ENCODE results near the gene NLRC3. TPM values are rescaled to one million over a fixed set of nuclear protein-coding genes. Genes with fewer than 3 reads are reported as not detected.

The NLRC3 gene
- total RNA-seq, 1 experiment from 2014 or later, result 0.26 TPM

DNA sequence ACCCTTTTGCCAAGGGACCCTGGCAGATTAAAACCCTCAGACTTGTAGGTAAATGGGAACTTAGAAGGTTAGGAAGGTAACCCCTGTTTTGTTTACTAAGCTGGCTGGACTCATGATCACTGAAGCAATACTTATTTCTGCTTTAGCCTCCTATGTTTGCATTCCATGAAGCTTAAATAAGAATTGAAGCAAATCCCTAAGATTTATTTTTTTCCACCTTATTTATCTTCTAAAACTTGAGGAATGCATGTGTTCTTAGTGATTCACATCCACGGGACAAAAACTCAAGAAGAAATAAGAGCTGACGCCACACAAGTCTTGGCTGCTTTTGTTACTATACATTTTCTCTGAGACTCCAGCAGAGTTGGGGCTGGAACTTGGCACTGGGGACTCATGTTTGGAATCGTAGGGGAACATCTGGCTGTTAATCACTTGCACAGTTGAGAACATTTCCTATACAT is 40.9 kb downstream of the NLRC3 start:
- BruUV-seq (replicated peaks), result no TSS peak
- ChIA-PET CTCF (interaction anchor here (0.6 kb wide), 1 partner anchor 20 kb away, joined by 11 read pairs; no protein-coding TSS in a partner anchor), POLR2A (no interaction called here)
- Histone ChIP-seq H3K27me3 (ENCODE audit: control insufficient read depth, insufficient read depth, low read length) (no peaks in the 10 kb centered on the region), H3K36me3 (ENCODE audit: control insufficient read depth, insufficient read depth, low read length) (peaks cover 3% of the 10 kb centered on the region), H3K9me3 (ENCODE audit: control insufficient read depth, insufficient read depth, low read depth, low read length) (no peaks in the 10 kb centered on the region), H3K27ac (ENCODE audit: low read length) (no peak overlapping the region), H3K4me1 (ENCODE audit: control insufficient read depth, insufficient read depth, low read length) (no peaks in the 10 kb centered on the region), H3K4me3 (ENCODE audit: low read depth in 2 of 2, low read length in 2 of 2) (no peak overlapping the region)
- intact Hi-C loops (cut with micrococcal nuclease; ENCODE audit: unreplicated experiment), result no loop called here
- ATAC-seq, result no peak
- TF ChIP-seq SIN3A (IDR thresholded peaks at IDR 0.05; ENCODE audit: borderline replicate concordance, insufficient read depth, low read depth, low read length) (no peak), POLR2AphosphoS5 (IDR thresholded peaks at IDR 0.05; ENCODE audit: low read depth, low read length) (no peak), TCF7L2 (IDR thresholded peaks at IDR 0.05; ENCODE audit: low read depth, low read length) (no peak)
- TF ChIP-seq, protein P1, sequence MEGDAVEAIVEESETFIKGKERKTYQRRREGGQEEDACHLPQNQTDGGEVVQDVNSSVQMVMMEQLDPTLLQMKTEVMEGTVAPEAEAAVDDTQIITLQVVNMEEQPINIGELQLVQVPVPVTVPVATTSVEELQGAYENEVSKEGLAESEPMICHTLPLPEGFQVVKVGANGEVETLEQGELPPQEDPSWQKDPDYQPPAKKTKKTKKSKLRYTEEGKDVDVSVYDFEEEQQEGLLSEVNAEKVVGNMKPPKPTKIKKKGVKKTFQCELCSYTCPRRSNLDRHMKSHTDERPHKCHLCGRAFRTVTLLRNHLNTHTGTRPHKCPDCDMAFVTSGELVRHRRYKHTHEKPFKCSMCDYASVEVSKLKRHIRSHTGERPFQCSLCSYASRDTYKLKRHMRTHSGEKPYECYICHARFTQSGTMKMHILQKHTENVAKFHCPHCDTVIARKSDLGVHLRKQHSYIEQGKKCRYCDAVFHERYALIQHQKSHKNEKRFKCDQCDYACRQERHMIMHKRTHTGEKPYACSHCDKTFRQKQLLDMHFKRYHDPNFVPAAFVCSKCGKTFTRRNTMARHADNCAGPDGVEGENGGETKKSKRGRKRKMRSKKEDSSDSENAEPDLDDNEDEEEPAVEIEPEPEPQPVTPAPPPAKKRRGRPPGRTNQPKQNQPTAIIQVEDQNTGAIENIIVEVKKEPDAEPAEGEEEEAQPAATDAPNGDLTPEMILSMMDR (IDR thresholded peaks at IDR 0.05), result no peak
- TF ChIP-seq, protein P2, sequence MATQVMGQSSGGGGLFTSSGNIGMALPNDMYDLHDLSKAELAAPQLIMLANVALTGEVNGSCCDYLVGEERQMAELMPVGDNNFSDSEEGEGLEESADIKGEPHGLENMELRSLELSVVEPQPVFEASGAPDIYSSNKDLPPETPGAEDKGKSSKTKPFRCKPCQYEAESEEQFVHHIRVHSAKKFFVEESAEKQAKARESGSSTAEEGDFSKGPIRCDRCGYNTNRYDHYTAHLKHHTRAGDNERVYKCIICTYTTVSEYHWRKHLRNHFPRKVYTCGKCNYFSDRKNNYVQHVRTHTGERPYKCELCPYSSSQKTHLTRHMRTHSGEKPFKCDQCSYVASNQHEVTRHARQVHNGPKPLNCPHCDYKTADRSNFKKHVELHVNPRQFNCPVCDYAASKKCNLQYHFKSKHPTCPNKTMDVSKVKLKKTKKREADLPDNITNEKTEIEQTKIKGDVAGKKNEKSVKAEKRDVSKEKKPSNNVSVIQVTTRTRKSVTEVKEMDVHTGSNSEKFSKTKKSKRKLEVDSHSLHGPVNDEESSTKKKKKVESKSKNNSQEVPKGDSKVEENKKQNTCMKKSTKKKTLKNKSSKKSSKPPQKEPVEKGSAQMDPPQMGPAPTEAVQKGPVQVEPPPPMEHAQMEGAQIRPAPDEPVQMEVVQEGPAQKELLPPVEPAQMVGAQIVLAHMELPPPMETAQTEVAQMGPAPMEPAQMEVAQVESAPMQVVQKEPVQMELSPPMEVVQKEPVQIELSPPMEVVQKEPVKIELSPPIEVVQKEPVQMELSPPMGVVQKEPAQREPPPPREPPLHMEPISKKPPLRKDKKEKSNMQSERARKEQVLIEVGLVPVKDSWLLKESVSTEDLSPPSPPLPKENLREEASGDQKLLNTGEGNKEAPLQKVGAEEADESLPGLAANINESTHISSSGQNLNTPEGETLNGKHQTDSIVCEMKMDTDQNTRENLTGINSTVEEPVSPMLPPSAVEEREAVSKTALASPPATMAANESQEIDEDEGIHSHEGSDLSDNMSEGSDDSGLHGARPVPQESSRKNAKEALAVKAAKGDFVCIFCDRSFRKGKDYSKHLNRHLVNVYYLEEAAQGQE (IDR thresholded peaks at IDR 0.05; ENCODE audit: insufficient read depth in 1 of 2, low read depth in 2 of 2, low read length in 1 of 2), result no peak
- in situ Hi-C loops (cut with HindIII; ENCODE audit: low pct_unique_long_range_greater_than_20kb, low sequenced_read_pairs), result no loop called here
- DNase-seq (ENCODE audit: low read depth, low spot score), result no peak

DNA sequence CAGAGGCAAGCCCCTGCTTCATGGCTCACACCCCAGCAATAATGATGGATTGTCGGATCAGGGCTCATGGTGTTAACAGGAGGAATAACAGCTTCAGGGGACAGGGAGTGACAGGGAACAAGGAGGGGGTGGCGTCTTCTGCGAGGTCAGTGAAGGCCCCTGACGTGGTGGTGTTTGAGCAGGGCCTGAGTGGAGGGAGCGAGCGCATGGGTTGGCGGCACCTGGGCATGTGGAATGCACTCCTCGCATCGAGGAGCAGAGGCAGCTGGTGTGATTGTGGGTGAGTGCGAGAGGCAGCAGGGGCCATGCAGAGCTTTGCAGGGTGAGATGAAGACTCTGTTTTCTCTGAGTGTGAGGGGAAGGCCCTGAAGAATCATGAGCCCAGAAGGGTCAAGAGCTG is 43.1 kb downstream of the NLRC3 start:
- H3K27ac ChIP-seq (ENCODE audit: low read length), result no peak overlapping the region
- peaks cover 6% of the 10 kb centered on the region for H3K36me3 ChIP-seq (ENCODE audit: control insufficient read depth, insufficient read depth, low read length)
- intact Hi-C loops (cut with micrococcal nuclease; ENCODE audit: unreplicated experiment), result no loop called here
- in situ Hi-C loops (cut with HindIII; ENCODE audit: low pct_unique_long_range_greater_than_20kb, low sequenced_read_pairs), result no loop called here
- no peak overlapping the region for H3K4me3 ChIP-seq (ENCODE audit: low read depth in 2 of 2, low read length in 2 of 2)
- H3K27me3 ChIP-seq (ENCODE audit: control insufficient read depth, insufficient read depth, low read length), result no peaks in the 10 kb centered on the region
- H3K9me3 ChIP-seq (ENCODE audit: control insufficient read depth, insufficient read depth, low read depth, low read length), result no peaks in the 10 kb centered on the region
- ChIA-PET POLR2A (interaction anchor here (0.6 kb wide), 1 partner anchor 37 kb away, joined by 8 read pairs; no protein-coding TSS in a partner anchor), CTCF (no interaction called here)
- TF ChIP-seq POLR2AphosphoS5 (IDR thresholded peaks at IDR 0.05; ENCODE audit: low read depth, low read length), result no peak
- no peak for TF ChIP-seq TCF7L2 (IDR thresholded peaks at IDR 0.05; ENCODE audit: low read depth, low read length)
- TF ChIP-seq, protein P2 (IDR thresholded peaks at IDR 0.05; ENCODE audit: insufficient read depth in 1 of 2, low read depth in 2 of 2, low read length in 1 of 2), result no peak
- TF ChIP-seq, protein P1 (IDR thresholded peaks at IDR 0.05), result no peak
- TF ChIP-seq SIN3A (IDR thresholded peaks at IDR 0.05; ENCODE audit: borderline replicate concordance, insufficient read depth, low read depth, low read length), result no peak
- no TSS peak for BruUV-seq (replicated peaks)
- no peaks in the 10 kb centered on the region for H3K4me1 ChIP-seq (ENCODE audit: control insufficient read depth, insufficient read depth, low read length)
- DNase-seq (ENCODE audit: low read depth, low spot score) (no peak), ATAC-seq (no peak)

Measured in Panc1 (cell line).